Kidney (tissue), 14 donors: Measurements from ENCODE around the gene MAP3K2. TPM values are rescaled to one million over a fixed set of nuclear protein-coding genes. Genes with fewer than 3 reads are reported as not detected.

Experiments
- DNase-seq, 5 donors: peaks; one replicate each; pipeline ENCODE4 v3.0.0-alpha.2; 2013 to 2020
- FAIRE-seq: peaks from 2 replicates; lab custom pipeline; 2012; peaks lifted over from hg19 to GRCh38; lab: Jason Lieb, UNC
- H3K27ac ChIP-seq, 2 donors: one replicate each; pipeline ENCODE4 v1.7.0; 2013; ENCODE audit warnings: low read depth in 2 of 2, low read length in 2 of 2, inconsistent platforms in 1 of 2
- H3K27me3 ChIP-seq: one replicate; pipeline ENCODE4 v1.7.1; 2013; ENCODE audit warnings: low read length, inconsistent platforms; ENCODE audit not compliant: control insufficient read depth, insufficient read depth
- H3K36me3 ChIP-seq, 3 donors: one replicate each; pipeline versions ENCODE4 v1.7.0 to v1.7.1; 2013; ENCODE audit warnings: low read length in 3 of 3, control low read depth in 1 of 3, inconsistent platforms in 1 of 3; ENCODE audit not compliant: insufficient read depth in 3 of 3, control insufficient read depth in 2 of 3
- H3K4me1 ChIP-seq, 3 donors: one replicate each; pipeline versions ENCODE4 v1.7.0 to v1.7.1; 2013; ENCODE audit warnings: low read length in 3 of 3, inconsistent platforms in 1 of 3, low read depth in 1 of 3; ENCODE audit not compliant: control insufficient read depth in 2 of 3, insufficient read depth in 2 of 3
- H3K4me3 ChIP-seq, 3 donors: one replicate each; pipeline versions ENCODE4 v1.7.0 to v1.8.1; 2013; ENCODE audit warnings: low read length in 3 of 3, control low read depth in 1 of 3, inconsistent platforms in 1 of 3
- H3K9ac ChIP-seq, 3 donors: one replicate each; pipeline versions ENCODE4 v1.7.0 to v1.7.1; 2013; ENCODE audit warnings: low read length in 3 of 3, control low read depth in 1 of 3, inconsistent platforms in 1 of 3
- H3K9me3 ChIP-seq, 3 donors: one replicate each; pipeline versions ENCODE4 v1.7.0 to v1.7.1; 2013; ENCODE audit warnings: low read length in 3 of 3, control low read depth in 1 of 3, inconsistent platforms in 1 of 3; ENCODE audit not compliant: control insufficient read depth in 2 of 3, insufficient read depth in 1 of 3
- intact Hi-C: fragments of 100-400 bp; cut with DNase I; formaldehyde crosslinking; loops from one replicate; pipeline ENCODE4 v1.11.1; 2022
- polyA plus RNA-seq: library from polyadenylated mRNA; stranded (reverse); fragments of 350-450 nt; fragmentation: Illumina TruSeq; extraction: RNeasy Lipid Tissue Mini Kit (QIAGEN cat#74804); gene quantifications from one replicate; pipeline ENCODE4 v1.2.3, GENCODE V29; 2014; ENCODE audit warnings: low read depth, low replicate concordance; ENCODE audit not compliant: insufficient read depth
- total RNA-seq: library from RNA; stranded (reverse); fragmentation: NEBNext Ultra II Directional; extraction: Animal tissue kit (Norgen Biotek cat#: 25700); gene quantifications from one replicate; pipeline ENCODE4 v1.2.1, GENCODE V29; 2021
- TF ChIP-seq, protein P1 (sequence below): IDR thresholded peaks from 3 replicates; pipeline ENCODE4 v1.5.1; 2012; ENCODE audit warnings: mild to moderate bottlenecking, moderate library complexity, borderline replicate concordance; ENCODE audit not compliant: insufficient read depth; ENCODE audit errors: extremely low read depth
- donor health status: control.
- donor health status: control.
- donor health status: control.
- donor health status: control.
- donor health status: control.
- donor health status: DM: yes; HTN: yes; CAD: no.
- donor health status: Normal renal cell carcinoma (clear cell type).

MAP3K2 gene
- total and polyA plus RNA-seq, 2 donors from 2014 or later = 4.9 to 65.3 TPM

- FAIRE-seq = no peak
Observed at GRCh38 chr2:127413782-127414637, 26.2 kb upstream of the MAP3K2 start.

GRCh38 chr2:127413200-127413599, 25.4 kb upstream of the MAP3K2 start:
- intact Hi-C loops = no loop called here

More at GRCh38 chr2:127413782-127414637, 26.2 kb upstream of the MAP3K2 start:
- TF ChIP-seq, protein P1, sequence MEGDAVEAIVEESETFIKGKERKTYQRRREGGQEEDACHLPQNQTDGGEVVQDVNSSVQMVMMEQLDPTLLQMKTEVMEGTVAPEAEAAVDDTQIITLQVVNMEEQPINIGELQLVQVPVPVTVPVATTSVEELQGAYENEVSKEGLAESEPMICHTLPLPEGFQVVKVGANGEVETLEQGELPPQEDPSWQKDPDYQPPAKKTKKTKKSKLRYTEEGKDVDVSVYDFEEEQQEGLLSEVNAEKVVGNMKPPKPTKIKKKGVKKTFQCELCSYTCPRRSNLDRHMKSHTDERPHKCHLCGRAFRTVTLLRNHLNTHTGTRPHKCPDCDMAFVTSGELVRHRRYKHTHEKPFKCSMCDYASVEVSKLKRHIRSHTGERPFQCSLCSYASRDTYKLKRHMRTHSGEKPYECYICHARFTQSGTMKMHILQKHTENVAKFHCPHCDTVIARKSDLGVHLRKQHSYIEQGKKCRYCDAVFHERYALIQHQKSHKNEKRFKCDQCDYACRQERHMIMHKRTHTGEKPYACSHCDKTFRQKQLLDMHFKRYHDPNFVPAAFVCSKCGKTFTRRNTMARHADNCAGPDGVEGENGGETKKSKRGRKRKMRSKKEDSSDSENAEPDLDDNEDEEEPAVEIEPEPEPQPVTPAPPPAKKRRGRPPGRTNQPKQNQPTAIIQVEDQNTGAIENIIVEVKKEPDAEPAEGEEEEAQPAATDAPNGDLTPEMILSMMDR = no peak
- no peaks in the 10 kb centered on the region for H3K27me3 ChIP-seq
- no peak for DNase-seq
- H3K9me3 ChIP-seq = no peaks in the 10 kb centered on the region
- no peak overlapping the region for H3K4me3 ChIP-seq
- H3K27ac ChIP-seq = no peak overlapping the region
- H3K4me1 ChIP-seq = peaks cover 0 to 9% (median 3%) of the 10 kb centered on the region in 3 donors
- intact Hi-C loops = no loop called here
- H3K36me3 ChIP-seq = no peaks in the 10 kb centered on the region
- H3K9ac ChIP-seq = no peak overlapping the region

DNA sequence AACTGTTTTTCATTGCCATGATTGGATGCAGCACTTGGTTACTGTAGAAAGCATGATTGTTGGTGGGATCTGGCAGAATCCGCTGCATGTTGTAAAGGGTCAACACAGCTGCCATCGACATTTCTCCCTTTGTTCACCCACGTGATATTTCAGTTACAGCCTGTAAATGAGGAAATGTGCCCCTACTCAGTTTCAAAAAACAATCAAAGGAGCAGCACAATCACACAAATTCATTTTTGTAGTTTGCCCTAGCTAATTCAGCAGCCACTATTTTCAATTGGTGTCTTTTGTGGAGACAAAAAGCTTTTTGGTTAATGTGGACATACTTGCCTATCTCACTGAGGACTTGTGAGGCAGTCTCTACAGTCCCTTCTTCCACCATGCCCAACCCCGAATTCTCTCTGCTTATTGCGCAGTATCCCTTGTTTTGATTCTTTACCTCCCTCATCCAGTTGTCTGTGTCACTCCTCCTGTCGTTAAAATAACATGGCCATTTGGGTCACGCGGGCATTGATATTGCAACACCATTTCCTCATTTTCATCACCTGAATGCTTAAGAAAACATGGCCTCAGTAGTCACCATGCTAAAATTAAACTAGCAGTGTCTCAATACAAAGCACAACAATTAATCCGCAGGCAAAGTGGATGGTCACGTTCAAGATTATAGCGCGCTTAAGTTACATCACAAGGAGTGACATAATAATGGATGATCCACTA, 24.0 kb upstream of the MAP3K2 start:
- DNase-seq (no peak), FAIRE-seq (no peak)
- no peaks in the 10 kb centered on the region for H3K27me3 ChIP-seq
- TF ChIP-seq, protein P1 = no peak
- intact Hi-C loops = no loop called here
- peaks cover 3 to 11% (median 8%) of the 10 kb centered on the region in 3 donors for H3K4me1 ChIP-seq
- no peak overlapping the region for H3K9ac ChIP-seq
- no peak overlapping the region for H3K27ac ChIP-seq
- H3K36me3 ChIP-seq = no peaks in the 10 kb centered on the region
- H3K9me3 ChIP-seq = no peaks in the 10 kb centered on the region
- H3K4me3 ChIP-seq = peak overlapping the region in 1 of 3 donors; percentile 22

More at GRCh38 chr2:127413200-127413599, 25.4 kb upstream of the MAP3K2 start:
- H3K9me3 ChIP-seq = no peaks in the 10 kb centered on the region
- no peaks in the 10 kb centered on the region for H3K27me3 ChIP-seq
- H3K27ac ChIP-seq = no peak overlapping the region
- H3K9ac ChIP-seq = no peak overlapping the region
- peaks cover 3 to 9% (median 3%) of the 10 kb centered on the region in 3 donors for H3K4me1 ChIP-seq
- no peak for DNase-seq
- TF ChIP-seq, protein P1 = no peak
- H3K36me3 ChIP-seq = no peaks in the 10 kb centered on the region
- no peak overlapping the region for H3K4me3 ChIP-seq
- FAIRE-seq = no peak
